AG04449 (cell line): ENCODE data around the gene CRMP1.

Source experiments
- CTCF ChIA-PET: fragments of 350-600 bp; formaldehyde crosslinking; extraction: SDS; loops from one replicate; lab custom pipeline; 2021; ENCODE audit warnings: antibody characterized with exemption; lab: Yijun Ruan, JAX
- POLR2A ChIA-PET: fragments of 400-600, 350-600 bp; formaldehyde crosslinking; extraction: SDS; loops from one replicate; lab custom pipeline; 2020; ENCODE audit warnings: antibody characterized with exemption, inconsistent platforms; lab: Yijun Ruan, JAX
- DNase-seq: peaks from one replicate; pipeline ENCODE4 v3.0.0-alpha.2; 2010; ENCODE audit warnings: low read depth, low spot score
- H3K4me3 ChIP-seq: 2 replicates; pipeline ENCODE4 v1.5.1; 2011; ENCODE audit warnings: low read depth, mild to moderate bottlenecking, control low read depth, low read length
- CTCF ChIP-seq: IDR thresholded peaks from one replicate; pipeline ENCODE4 v1.5.1; 2011; ENCODE audit warnings: mild to moderate bottlenecking, moderate library complexity, low read length, control low read depth, inconsistent platforms; ENCODE audit not compliant: insufficient read depth; ENCODE audit errors: missing control alignments

The CRMP1 gene

GRCh38 chr4:5783486-5783885 lies 109.4 kb downstream of the CRMP1 start:
- no peak for TF ChIP-seq CTCF
- CTCF ChIA-PET, result no interaction called here
- H3K4me3 ChIP-seq, result no peak overlapping the region
- DNase-seq, result no peak
- POLR2A ChIA-PET, result interaction anchor here (0.5 kb wide), 1 partner anchor 71 kb away, joined by 3 read pairs; no protein-coding TSS in a partner anchor

DNA sequence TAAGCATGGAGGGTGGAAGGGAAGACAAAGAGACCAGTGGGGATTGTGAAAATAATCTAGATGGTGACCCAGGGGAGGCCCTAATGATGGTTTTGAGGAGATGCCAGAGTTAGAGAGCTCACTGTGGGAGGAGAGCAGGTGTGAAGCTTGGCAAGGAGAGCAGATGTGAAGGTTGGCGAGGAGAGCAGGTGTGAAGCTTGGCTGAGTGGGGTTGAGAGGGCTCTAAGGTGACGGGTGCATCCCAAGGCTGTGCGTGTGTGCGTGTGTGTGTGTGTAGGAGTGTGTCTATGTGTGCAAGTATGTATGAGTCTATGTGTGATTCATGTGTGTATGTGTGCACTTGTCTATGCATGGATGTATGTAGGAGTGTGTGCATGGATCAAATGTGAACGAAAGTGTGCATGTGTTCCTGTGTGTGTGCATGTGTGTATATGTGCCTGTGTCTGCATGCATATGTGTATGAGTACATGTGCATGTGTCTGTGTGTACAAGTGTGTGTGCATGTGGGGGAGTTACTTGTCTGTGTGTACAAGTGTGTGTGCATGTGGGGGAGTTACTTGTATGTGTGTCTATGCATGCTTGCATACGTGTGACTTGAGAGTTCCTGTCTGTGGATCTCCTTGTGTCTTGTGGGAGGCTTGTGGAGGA lies 109.9 kb downstream of the CRMP1 start:
- ChIA-PET CTCF (no interaction called here), POLR2A (interaction anchor here (0.5 kb wide), 1 partner anchor 70 kb away, joined by 3 read pairs; no protein-coding TSS in a partner anchor)
- no peak overlapping the region for H3K4me3 ChIP-seq
- no peak for DNase-seq
- no peak for TF ChIP-seq CTCF

DNA sequence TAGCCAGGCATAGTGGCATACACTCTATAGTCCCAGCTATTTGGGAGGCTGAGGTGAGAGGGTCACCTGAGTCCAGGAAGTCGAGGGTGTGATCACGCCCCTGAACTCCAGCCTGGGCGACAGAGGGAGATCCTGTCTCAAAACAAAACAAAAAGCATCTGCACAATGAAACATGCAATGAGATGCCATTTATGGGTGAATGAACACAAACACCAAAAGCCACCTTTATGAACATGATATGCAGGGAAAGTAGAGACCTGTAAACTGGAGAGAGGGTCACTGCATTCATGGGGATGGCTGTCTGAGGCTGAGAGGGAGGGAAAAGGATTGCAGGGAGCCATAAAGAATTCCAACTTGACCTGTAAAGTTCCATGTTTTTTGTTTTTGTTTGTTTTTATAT lies 111.2 kb downstream of the CRMP1 start:
- TF ChIP-seq CTCF, result no peak
- ChIA-PET CTCF (interaction anchor here (1.0 to 2.4 kb wide), 4 partner anchors 9 to 71 kb away, joined by 3 to 18 read pairs (median 4); partner anchors contain the start of gene EVC), POLR2A (no interaction called here)
- no peak overlapping the region for H3K4me3 ChIP-seq
- no peak for DNase-seq

GRCh38 chr4:5780831-5781480 lies 111.9 kb downstream of the CRMP1 start:
- ChIA-PET CTCF (interaction anchor here (1.0 to 2.4 kb wide), 4 partner anchors 10 to 70 kb away, joined by 3 to 18 read pairs (median 4); partner anchors contain the start of gene EVC), POLR2A (interaction anchor here (0.9 kb wide), 1 partner anchor 22 kb away, joined by 3 read pairs; no protein-coding TSS in a partner anchor)
- no peak for TF ChIP-seq CTCF
- H3K4me3 ChIP-seq, result no peak overlapping the region
- DNase-seq, result peak; percentile 80

GRCh38 chr4:5776510-5776909 lies 116.4 kb downstream of the CRMP1 start:
- CTCF ChIA-PET, result interaction anchor here (0.8 to 1.4 kb wide), 2 partner anchors 12 to 14 kb away, joined by 3 to 7 read pairs; no protein-coding TSS in a partner anchor
- H3K4me3 ChIP-seq, result no peak overlapping the region
- TF ChIP-seq CTCF, result no peak
- POLR2A ChIA-PET, result no interaction called here
- DNase-seq, result no peak
